Activated CD4-positive, alpha-beta T cell treated with anti-CD3 and anti-CD28 coated beads, Interleukin-2, amount 50 U/mL, for 4 hours (primary cell): Measurements from ENCODE around the gene PTPRM.
"Not testable (repeated sequence)": the region's sequence is repeated elsewhere in the genome, so short reads cannot be mapped to it uniquely, and the experiment has no call there.

ENCODE experiments used
- DNase-seq, 2 experiments: peaks; one replicate each; pipeline ENCODE4 v3.0.0-alpha.2; 2020

PTPRM gene

GRCh38 chr18:8018701-8019331 lies 451.7 kb downstream of the PTPRM start:
- DNase-seq = no peak

- DNase-seq = no peak
These were observed 452.5 kb downstream of the PTPRM start for GRCh38 chr18:8019600-8019999.

DNA sequence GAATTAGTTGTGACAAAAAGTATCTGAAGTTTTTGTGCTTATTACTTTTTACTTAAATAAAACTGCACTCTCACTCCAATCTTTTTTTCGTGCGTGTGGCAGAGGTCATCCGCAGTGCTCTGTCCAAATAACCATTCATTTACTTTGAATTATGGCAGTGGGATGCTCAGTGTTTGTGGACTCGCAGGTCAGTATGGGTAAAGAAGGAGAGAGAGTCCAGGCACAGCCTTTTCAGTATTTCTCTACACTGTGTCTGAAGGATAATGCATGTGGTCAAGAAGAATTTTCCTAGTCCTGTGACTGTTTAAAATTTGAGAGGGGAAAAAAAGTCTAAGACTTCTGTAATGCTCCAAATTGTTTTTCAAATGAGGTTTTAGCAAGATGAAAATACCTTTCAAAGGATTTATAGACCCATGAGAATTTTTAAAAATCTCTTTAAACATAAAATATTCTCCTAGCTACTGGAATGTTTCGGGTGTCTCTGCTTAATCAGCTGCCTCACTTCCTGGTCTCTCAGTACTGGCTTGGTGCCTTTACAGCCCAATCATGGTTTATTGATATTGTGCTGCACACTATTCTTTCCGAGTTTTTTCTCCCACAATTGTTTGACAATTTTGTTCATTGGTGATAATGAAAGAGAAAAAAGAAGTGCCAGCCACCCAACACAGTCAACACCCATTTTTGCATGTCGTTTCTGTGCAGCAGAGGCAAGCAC lies 453.2 kb downstream of the PTPRM start:
- no peak for DNase-seq

DNA sequence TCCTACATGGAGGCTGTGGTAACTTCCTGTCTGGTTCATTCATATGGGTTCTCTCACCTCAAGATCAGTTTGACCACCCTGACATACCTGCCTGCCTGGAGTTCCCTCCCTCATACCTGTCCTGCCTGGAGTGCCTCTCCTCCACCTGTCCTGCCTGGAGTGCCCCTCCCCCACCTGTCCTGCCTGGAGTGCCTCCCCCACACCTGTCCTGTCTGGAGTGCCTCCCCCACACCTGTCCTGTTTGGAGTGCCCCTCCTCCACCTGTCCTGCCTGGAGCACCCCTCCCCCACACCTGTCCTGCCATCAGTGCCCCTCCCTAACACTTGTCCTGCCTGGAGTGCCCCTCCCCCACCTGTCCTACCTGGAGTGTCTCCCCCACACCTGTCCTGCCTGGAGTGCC lies 461.9 kb downstream of the PTPRM start:
- no peak for DNase-seq

- no peak for DNase-seq
These were observed 462.6 kb downstream of the PTPRM start for GRCh38 chr18:8029731-8030130.

GRCh38 chr18:8030201-8030600 lies 463.1 kb downstream of the PTPRM start:
- no peak for DNase-seq

GRCh38 chr18:8031496-8031895 lies 464.4 kb downstream of the PTPRM start:
- DNase-seq = no peak

DNA sequence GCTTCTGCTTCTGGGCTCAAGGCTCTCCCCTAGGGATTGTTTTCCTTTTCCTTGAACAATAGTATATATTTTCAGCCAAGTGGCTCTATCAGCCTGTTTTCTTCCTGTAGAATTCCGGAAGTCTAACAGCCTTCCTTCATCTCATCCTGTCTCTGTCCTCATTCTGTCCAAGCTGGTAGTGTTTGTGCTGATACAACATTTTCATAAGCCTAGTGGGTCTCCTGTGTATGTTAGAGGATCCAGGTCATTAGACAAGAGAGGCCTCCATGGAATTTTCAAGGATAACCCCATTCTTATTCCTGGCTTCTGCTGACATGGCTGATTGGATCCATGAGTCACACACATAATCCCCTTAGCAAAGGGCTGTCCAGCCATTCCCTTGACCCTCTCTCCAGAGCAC lies 467.6 kb downstream of the PTPRM start:
- no peak for DNase-seq

DNA sequence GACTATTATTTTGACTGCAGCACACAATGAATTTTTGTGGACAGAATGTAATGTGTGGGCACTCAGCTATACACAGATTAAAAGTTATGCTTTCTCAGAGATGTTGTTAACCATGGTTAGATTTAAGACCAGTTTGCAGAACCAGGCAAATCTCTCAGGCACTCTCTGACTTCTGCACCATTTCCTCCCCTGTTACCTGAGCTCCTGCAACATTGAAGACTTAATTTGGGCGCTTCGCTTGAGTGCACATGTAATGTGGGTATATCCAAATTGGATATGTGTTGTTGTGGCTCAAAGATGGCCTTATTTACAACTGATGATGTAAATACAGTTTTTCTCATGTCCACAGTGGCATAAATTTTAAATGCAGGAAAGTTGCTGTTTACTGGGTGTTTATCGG lies 469.4 kb downstream of the PTPRM start:
- DNase-seq = no peak

DNA sequence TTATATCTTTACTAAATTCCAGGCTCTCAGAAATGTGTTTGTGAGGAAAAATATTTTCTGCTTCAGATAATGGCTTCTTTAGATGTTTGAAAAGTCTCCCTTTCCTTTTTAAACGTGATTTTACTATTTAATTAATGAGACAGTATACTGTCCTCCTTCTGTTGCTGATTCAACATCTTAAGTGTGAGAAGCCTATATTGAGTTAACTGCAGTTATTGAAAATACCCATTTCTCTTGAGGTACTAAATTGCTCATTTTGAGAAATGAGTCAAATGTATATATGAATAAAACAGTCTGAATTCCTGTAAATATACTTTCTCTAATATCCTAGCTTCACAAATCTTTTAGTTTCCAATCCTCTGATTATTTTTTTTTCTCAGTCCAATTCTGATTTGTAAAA lies 470.2 kb downstream of the PTPRM start:
- DNase-seq = no peak

GRCh38 chr18:8040021-8040420 lies 472.9 kb downstream of the PTPRM start:
- no peak for DNase-seq

DNA sequence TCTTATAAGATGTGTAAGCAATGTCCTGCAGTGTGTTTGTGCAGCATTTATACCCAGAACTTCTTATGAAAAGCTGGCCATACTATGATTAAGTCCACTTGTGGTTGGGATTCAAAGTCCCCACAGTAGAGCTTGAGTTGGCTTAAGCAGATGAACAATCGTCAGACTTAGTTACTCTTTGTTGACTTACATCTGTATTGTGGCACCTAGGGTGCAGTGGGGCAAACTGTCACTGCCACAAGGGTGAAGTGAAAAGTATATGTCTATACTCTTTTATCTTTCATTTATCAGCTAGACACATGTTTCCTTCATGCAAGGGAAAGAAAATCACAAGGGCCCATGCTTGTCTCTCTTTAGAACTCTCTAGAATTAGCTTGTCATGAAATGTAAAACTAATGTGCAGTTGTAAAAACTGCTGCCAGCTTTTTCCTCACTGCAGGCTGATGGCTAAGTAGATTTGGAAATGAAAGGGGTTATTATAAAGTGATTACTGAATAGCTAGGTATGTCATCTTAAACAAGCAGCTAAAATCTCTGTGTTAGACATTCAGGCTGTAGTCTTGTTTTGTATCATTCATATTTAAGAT lies 474.5 kb downstream of the PTPRM start:
- no peak for DNase-seq

GRCh38 chr18:8044004-8044403 lies 476.9 kb downstream of the PTPRM start:
- no peak for DNase-seq

DNA sequence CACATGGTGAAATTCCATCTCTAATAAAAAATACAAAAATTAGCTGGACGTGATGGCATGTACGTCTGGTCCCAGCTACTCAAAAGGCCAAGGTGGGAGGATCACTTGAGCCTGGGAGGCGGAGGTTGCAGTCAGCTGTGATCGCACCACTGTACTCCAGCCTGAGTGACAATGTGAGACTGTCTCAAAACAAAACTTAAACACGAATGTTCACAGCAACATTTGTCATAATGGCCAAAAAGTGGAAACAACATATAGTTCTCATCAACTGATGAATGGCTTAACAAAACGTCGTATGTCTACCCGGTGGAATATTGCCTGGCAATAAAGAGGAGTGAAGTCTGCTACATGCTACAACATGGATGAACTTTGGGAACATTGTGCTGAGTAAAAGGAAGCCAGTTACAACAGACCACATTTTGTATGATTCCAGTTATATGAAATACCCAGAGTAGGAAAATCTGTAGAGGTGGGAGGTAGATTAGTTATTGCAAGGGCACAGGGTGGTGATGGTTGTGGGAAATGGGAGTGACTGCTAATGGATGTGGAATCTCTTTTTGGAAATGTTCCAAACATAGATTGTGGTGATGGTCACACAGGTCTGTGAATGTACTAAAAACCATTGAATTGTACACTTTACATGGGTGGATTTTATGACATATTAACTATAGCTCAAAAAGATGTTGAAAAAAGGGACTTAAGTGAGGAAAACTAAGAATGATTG lies 478.2 kb downstream of the PTPRM start:
- DNase-seq = no peak

DNA sequence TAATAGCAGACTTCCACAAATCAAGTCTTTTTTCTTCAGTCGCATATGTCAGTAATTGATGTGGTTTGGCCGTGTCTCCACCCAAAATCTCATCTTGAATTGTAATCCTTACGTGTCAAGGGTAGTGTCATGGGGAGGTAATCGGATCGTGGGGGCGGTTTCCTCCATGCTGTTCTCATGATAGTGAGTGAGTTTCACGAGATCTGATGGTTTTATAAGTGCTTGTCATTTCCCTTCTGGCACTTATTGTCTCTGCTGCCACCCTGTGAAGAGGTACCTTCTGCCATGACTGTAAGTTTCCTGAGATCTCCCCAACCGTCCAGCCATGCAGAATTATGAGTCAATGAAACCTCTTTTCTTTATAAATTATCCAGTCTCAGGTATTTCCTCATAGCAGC lies 478.8 kb downstream of the PTPRM start:
- DNase-seq = peak; percentile 17 to 37

DNA sequence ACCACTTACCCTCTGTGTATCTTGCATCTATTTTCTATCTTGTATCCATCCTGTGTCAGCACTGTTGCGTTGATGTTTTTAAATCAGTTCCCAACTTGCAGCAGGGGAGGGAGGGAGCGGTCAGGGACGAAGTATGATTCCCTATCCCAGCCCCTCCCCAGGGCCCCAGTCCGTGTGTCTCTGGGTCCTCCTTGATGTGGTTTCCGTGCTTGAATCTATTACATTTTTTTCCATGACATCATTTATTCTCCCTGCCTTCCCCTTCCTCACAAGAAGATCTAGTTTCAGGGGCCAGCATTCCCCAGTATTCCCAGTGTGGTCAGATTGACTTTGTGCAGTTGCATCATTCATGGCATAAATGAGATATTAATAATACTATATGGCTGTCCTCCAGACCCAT lies 479.3 kb downstream of the PTPRM start:
- no peak for DNase-seq

DNA sequence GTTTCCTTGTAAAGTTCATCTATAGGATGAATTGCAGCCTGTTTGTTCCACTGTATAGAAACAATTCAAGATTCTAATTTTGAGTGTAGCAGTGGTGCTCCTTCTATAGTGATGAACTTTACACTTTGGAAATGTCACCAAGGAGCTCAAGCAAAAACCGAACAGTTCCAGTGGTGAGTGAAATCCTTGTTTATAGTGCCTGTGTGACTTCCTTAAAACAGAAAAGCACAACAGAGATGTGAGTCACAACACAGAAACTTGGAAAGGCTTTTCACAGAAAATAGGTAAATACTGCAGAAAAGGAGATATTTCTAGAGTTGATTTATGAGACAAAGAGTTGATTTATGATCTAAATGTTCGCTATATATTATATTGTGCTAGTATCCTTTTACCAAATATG lies 482.0 kb downstream of the PTPRM start:
- no peak for DNase-seq

DNA sequence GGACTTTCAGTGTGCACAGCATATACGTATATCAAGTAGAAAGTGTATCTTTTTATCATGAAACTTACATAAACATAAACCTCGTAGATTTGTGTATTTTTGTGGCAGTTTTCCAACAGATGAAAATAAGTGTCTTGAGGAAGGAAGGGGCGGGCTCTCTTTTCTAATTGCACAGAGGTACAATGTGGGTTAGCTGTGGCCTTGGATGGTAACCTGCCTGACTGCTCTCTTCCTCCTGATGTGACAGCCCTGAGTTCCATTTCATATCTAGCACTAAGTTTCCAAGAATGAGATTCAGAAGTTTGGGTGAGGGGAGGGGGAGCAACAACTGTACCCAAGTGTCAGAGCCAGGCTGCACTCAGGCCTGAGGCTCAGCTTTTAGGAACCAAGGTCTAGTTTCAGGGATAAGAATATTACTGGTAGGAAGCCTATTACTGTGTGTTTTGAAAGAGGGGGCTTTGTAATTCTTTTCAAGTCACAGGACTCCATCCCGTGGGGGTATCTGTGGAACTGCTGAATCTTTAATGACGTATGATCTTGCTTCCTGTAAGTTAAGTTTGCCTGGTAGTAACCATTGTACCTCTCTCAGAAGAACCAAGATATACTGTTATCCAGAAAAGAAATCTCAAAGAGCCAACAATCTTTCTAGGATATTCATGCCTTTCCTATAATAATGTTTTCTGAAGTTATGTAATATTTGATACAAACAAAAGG lies 483.7 kb downstream of the PTPRM start:
- DNase-seq = no peak

- no peak for DNase-seq
These were observed 484.3 kb downstream of the PTPRM start for GRCh38 chr18:8051453-8051852.

- DNase-seq = no peak
These were observed 485.2 kb downstream of the PTPRM start for GRCh38 chr18:8052237-8052701.

DNA sequence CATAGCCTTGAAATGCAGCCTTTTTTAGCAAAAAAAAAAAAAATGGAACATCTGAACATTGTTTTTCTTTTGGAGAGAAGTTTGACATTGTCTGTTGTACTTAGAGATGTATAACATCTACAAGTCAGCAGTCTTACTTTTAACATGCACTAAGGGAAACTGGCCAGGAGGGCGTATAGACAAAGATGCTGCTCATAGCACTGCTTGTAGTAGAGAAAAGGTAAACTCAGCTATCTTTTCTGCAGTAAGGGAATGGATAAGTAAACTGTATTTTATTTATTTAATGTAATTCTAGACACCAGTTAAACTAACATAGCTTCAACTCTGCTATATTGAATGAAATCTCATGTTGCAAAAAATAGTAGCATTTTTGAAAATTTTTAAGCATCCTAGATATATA lies 489.6 kb downstream of the PTPRM start:
- DNase-seq = no peak

- DNase-seq = not testable (repeated sequence)
These were observed 496.0 kb downstream of the PTPRM start for GRCh38 chr18:8063152-8063551.

- DNase-seq = no peak
These were observed 496.6 kb downstream of the PTPRM start for GRCh38 chr18:8063733-8064132.
